Measurements from ENCODE around the gene GSTT2B. TPM values are rescaled to one million over a fixed set of nuclear protein-coding genes. Genes with fewer than 3 reads are reported as not detected.

The GSTT2B gene
- polyA plus RNA-seq, 5 donors = 7.1 to 23.0 (median 9.4) TPM

Other genes with a start within 250 kb of the GSTT2B start
- 10 to 100 TPM in 1 of 5 donors, 1 to 10 TPM in 4; 6.8 to 10.0 (median 7.1) TPM for gene ZNF70, start 210.1 kb downstream of the GSTT2B start, polyA plus RNA-seq (ENCODE audit: insufficient read depth in 1 of 5, insufficient read length in 5 of 5, low replicate concordance in 1 of 5)
- gene VPREB3, start 206.8 kb downstream of the GSTT2B start, polyA plus RNA-seq (ENCODE audit: insufficient read depth in 1 of 5, insufficient read length in 5 of 5, low replicate concordance in 1 of 5) = under 1 TPM in 3 of 5 donors, not detected in 2; 0.61 to 0.91 (median 0.76) TPM
- gene C22orf15, start 198.2 kb downstream of the GSTT2B start, polyA plus RNA-seq (ENCODE audit: insufficient read depth in 1 of 5, insufficient read length in 5 of 5, low replicate concordance in 1 of 5) = 1 to 10 TPM; 3.7 to 8.6 (median 7.2) TPM
- 10 to 100 TPM; 18.4 to 38.4 (median 24.0) TPM for gene CHCHD10, start 193.2 kb downstream of the GSTT2B start, polyA plus RNA-seq (ENCODE audit: insufficient read depth in 1 of 5, insufficient read length in 5 of 5, low replicate concordance in 1 of 5)
- gene MMP11, start 188.3 kb downstream of the GSTT2B start, polyA plus RNA-seq (ENCODE audit: insufficient read depth in 1 of 5, insufficient read length in 5 of 5, low replicate concordance in 1 of 5) = 10 to 100 TPM in 2 of 5 donors, 1 to 10 TPM in 3; 7.5 to 12.5 (median 9.4) TPM
- gene SMARCB1, start 174.2 kb downstream of the GSTT2B start, polyA plus RNA-seq (ENCODE audit: insufficient read depth in 1 of 5, insufficient read length in 5 of 5, low replicate concordance in 1 of 5) = 100 to 1,000 TPM; 142 to 157 (median 143) TPM
- gene DERL3, start 122.2 kb downstream of the GSTT2B start, polyA plus RNA-seq (ENCODE audit: insufficient read depth in 1 of 5, insufficient read length in 5 of 5, low replicate concordance in 1 of 5) = 1 to 10 TPM; 3.5 to 5.3 (median 3.9) TPM
- 10 to 100 TPM; 14.9 to 24.0 (median 19.8) TPM for gene SLC2A11, start 103.3 kb downstream of the GSTT2B start, polyA plus RNA-seq (ENCODE audit: insufficient read depth in 1 of 5, insufficient read length in 5 of 5, low replicate concordance in 1 of 5)
- gene MIF, start 66.8 kb downstream of the GSTT2B start, polyA plus RNA-seq (ENCODE audit: insufficient read depth in 1 of 5, insufficient read length in 5 of 5, low replicate concordance in 1 of 5) = 100 to 1,000 TPM; 112 to 314 (median 160) TPM
- gene DDTL, start 5.7 kb upstream of the GSTT2B start, polyA plus RNA-seq (ENCODE audit: insufficient read depth in 1 of 5, insufficient read length in 5 of 5, low replicate concordance in 1 of 5) = 10 to 100 TPM in 3 of 5 donors, 1 to 10 TPM in 2; 7.1 to 10.8 (median 10.1) TPM
- gene DDT, start 13.2 kb upstream of the GSTT2B start, polyA plus RNA-seq (ENCODE audit: insufficient read depth in 1 of 5, insufficient read length in 5 of 5, low replicate concordance in 1 of 5) = 10 to 100 TPM; 46.9 to 87.1 (median 62.7) TPM
- 1 to 10 TPM in 3 of 5 donors, not detected in 2; 1.5 to 2.0 (median 1.9) TPM for gene GSTT2, start 18.9 kb upstream of the GSTT2B start, polyA plus RNA-seq (ENCODE audit: insufficient read depth in 1 of 5, insufficient read length in 5 of 5, low replicate concordance in 1 of 5)
- under 1 TPM in 2 of 5 donors, not detected in 3; 0.05 to 0.12 TPM for gene GSTT4, start 44.3 kb upstream of the GSTT2B start, polyA plus RNA-seq (ENCODE audit: insufficient read depth in 1 of 5, insufficient read length in 5 of 5, low replicate concordance in 1 of 5)
- 100 to 1,000 TPM in 2 of 5 donors, 10 to 100 TPM in 3; 68.9 to 132 (median 78.6) TPM for gene CABIN1, start 50.1 kb upstream of the GSTT2B start, polyA plus RNA-seq (ENCODE audit: insufficient read depth in 1 of 5, insufficient read length in 5 of 5, low replicate concordance in 1 of 5)
- 10 to 100 TPM in 3 of 5 donors, 1 to 10 TPM in 2; 6.3 to 21.8 (median 11.5) TPM for gene SUSD2, start 220.3 kb upstream of the GSTT2B start, polyA plus RNA-seq (ENCODE audit: insufficient read depth in 1 of 5, insufficient read length in 5 of 5, low replicate concordance in 1 of 5)

Data from right lung (tissue), 5 donors.